Measurements from ENCODE around the gene FHAD1. TPM values are rescaled to one million over a fixed set of nuclear protein-coding genes. Genes with fewer than 3 reads are reported as not detected.

The FHAD1 gene
- total and polyA plus RNA-seq, 2 of the 13 experiments (the other 11 are each of a cell fraction or from before 2014, with no cell fraction given) = not detected

- Histone ChIP-seq H3K36me3 (replicated peaks in 1 of 2; ENCODE audit: control insufficient read depth in 1 of 2, insufficient read depth in 2 of 2, low read length in 2 of 2) (no peaks in the 10 kb centered on the region), H3K27me3 (ENCODE audit: control insufficient read depth in 1 of 2, insufficient read depth in 2 of 2, low read length in 2 of 2) (peaks cover 5 to 30% of the 10 kb centered on the region in 2 experiments; a peak in 2 of 5 replicates), H3K27ac (ENCODE audit: extremely low read length, insufficient read depth, low read length) (no peak overlapping the region), H3K4me1 (ENCODE audit: insufficient read depth, low read length) (peaks cover 9% of the 10 kb centered on the region; the same call in 1 of the 2 replicates), H3K4me2 (ENCODE audit: low read depth, low read length) (no peak overlapping the region), H4K20me1 (ENCODE audit: insufficient read depth, low read length) (no peaks in the 10 kb centered on the region), H2AFZ (ENCODE audit: low read length) (no peak overlapping the region), H3K4me3 (replicated peaks in 1 of 3; ENCODE audit: insufficient read depth in 1 of 3, low read depth in 2 of 3, low read length in 3 of 3) (no peak overlapping the region), H3K9ac (ENCODE audit: insufficient read depth, low read depth, low read length) (no peak overlapping the region), H3K9me3 (ENCODE audit: low read length) (no peaks in the 10 kb centered on the region), H3K79me2 (ENCODE audit: insufficient read depth, low read length) (no peaks in the 10 kb centered on the region)
- no peak for TF ChIP-seq CHCHD3 (CRISPR knock-in tag; IDR thresholded peaks at IDR 0.05)
- TF ChIP-seq CHD4 (IDR thresholded peaks at IDR 0.05; ENCODE audit: borderline replicate concordance, low read length) = no peak
- no peak for TF ChIP-seq HNF4G (IDR thresholded peaks at IDR 0.05; ENCODE audit: borderline replicate concordance, low read depth, low read length)
- TF ChIP-seq HNF4G (CRISPR knock-in tag; IDR thresholded peaks at IDR 0.05; ENCODE audit: borderline replicate concordance, low read depth) = no peak
- no peak for TF ChIP-seq FOXM1 (CRISPR knock-in tag; IDR thresholded peaks at IDR 0.05)
- no peak for TF ChIP-seq ZNF800 (CRISPR knock-in tag; IDR thresholded peaks at IDR 0.05)
- no peak for TF ChIP-seq ZFP37 (CRISPR knock-in tag; IDR thresholded peaks at IDR 0.05; ENCODE audit: borderline replicate concordance)
- TF ChIP-seq ZFP36 (IDR thresholded peaks at IDR 0.05; ENCODE audit: borderline replicate concordance, low read depth, low read length, partially characterized antibody) = no peak
- TF ChIP-seq KLF11 (CRISPR knock-in tag; IDR thresholded peaks at IDR 0.05) = no peak
- no peak for TF ChIP-seq ZNF232 (CRISPR knock-in tag; IDR thresholded peaks at IDR 0.05; ENCODE audit: borderline replicate concordance)
- TF ChIP-seq MTA1 (CRISPR knock-in tag; IDR thresholded peaks at IDR 0.05; ENCODE audit: borderline replicate concordance) = no peak
- no peak for TF ChIP-seq FLYWCH1 (CRISPR knock-in tag; IDR thresholded peaks at IDR 0.05)
- no peak for TF ChIP-seq SKI (IDR thresholded peaks at IDR 0.05; ENCODE audit: partially characterized antibody)
- no peak for TF ChIP-seq MZF1 (CRISPR knock-in tag; IDR thresholded peaks at IDR 0.05; ENCODE audit: borderline replicate concordance)
- TF ChIP-seq SATB2 (CRISPR knock-in tag; IDR thresholded peaks at IDR 0.05) = no peak
- DNase-seq (ENCODE audit: low spot score) (no peak), FAIRE-seq (no peak), ATAC-seq (no peak)
- BruUV-seq (replicated peaks) = no TSS peak
- ChIA-PET CTCF (ENCODE audit: low intra/inter-chr PET ratio, low total read pairs) (no interaction called here), POLR2A (no interaction called here)
- intact Hi-C loops (cut with micrococcal nuclease; ENCODE audit: unreplicated experiment) = no loop called here
- 60% methylated on average over 24 of the region's 30 CpGs for WGBS (ENCODE audit: low lambda C conversion rate)
- in situ Hi-C loops (cut with HindIII; ENCODE audit: extremely low pct_ligation_motif_present, low pct_unique_long_range_greater_than_20kb) = loop anchor here (5.0 kb wide), 1 partner anchor 100 kb away; no protein-coding TSS in a partner anchor
Observed at GRCh38 chr1:15326691-15327588, 79.9 kb downstream of the FHAD1 start.

Data from HepG2 (cell line).